OCI-LY3 (cell line): ENCODE data around the gene ADRB2.

ENCODE experiments used
- CTCF ChIP-seq: fragments of 200-600, 300-600 bp; sonication (generic); IDR thresholded peaks from 2 replicates; pipeline ENCODE4 v1.5.1; 2014; ENCODE audit warnings: antibody characterized with exemption, low read length, low read depth
- EZH2phosphoT487 ChIP-seq: fragments of 200-600 bp; shearing (Covaris generic); IDR thresholded peaks from 2 replicates; pipeline ENCODE4 v1.6.1; 2018; ENCODE audit warnings: antibody characterized with exemption, mixed run types, low read depth

GRCh38 chr5:148875205-148875875 is 48.9 kb downstream of the ADRB2 start:
- TF ChIP-seq CTCF (no peak), EZH2phosphoT487 (no peak)
